ENCODE results near the gene BCHE.

Gene BCHE

DNA sequence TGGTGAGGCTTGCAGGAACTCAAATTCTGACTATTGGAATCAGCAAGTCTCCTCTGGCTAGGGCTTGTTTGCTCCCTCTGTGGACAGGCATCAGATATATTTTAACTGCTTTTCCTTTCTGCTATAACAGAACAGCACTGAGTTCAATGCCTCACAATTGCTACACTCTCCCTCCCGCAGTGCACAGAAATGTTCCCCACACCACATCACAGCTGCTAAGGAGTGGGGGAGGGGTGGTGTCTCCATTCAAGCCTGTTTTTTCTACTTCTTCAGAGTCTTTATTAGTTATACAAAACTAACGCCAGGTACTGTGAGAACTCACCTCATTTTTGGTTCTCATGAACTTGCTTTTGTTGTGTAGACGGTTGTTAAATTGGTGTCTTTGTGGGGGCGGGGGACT is 68.5 kb downstream of the BCHE start:
- no peak for DNase-seq
- in situ Hi-C loops (cut with MboI; ENCODE audit: low pct_unique_long_range_greater_than_20kb, low sequenced_read_pairs): no loop called here

DNA sequence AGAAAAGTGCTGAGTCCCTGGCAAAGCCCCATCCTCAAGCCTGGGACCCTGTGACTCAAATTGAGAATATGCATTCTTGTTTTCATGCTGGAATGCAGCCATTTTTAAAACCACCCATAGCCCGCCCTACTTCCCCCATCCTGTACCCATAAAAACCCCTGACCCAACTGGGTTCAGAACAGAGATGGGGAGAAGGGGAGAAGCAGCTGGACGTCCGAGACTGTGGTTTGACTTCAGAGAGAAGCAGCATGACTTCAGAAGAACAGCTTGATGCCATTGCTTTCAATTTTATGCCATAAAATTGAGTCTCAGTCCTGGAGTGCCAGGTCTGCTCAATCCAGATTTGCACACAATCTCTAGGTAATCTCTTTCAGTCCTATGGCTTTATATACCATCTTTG is 78.2 kb downstream of the BCHE start:
- in situ Hi-C loops (cut with MboI; ENCODE audit: low pct_unique_long_range_greater_than_20kb, low sequenced_read_pairs): no loop called here
- DNase-seq: no peak

DNA sequence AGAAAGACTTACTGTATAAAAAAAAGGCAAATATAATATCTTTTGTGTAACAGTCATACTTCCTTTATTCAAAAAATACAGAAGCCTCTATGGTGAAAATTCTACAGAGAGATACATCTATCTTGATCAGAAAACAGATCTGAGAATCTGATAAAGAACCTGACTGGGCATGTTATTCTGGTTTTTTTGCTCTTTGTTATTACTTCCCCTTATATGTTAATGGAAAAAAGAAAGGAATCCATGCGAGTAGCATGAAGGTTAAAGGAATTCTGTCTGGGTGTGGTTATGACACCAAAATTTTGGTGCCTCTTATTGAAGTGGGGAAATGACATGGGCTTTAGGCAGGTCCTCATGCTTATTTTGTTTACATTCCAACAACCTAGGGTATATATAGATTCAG is 81.7 kb downstream of the BCHE start:
- DNase-seq: no peak
- in situ Hi-C loops (cut with MboI; ENCODE audit: low pct_unique_long_range_greater_than_20kb, low sequenced_read_pairs): no loop called here

DNA sequence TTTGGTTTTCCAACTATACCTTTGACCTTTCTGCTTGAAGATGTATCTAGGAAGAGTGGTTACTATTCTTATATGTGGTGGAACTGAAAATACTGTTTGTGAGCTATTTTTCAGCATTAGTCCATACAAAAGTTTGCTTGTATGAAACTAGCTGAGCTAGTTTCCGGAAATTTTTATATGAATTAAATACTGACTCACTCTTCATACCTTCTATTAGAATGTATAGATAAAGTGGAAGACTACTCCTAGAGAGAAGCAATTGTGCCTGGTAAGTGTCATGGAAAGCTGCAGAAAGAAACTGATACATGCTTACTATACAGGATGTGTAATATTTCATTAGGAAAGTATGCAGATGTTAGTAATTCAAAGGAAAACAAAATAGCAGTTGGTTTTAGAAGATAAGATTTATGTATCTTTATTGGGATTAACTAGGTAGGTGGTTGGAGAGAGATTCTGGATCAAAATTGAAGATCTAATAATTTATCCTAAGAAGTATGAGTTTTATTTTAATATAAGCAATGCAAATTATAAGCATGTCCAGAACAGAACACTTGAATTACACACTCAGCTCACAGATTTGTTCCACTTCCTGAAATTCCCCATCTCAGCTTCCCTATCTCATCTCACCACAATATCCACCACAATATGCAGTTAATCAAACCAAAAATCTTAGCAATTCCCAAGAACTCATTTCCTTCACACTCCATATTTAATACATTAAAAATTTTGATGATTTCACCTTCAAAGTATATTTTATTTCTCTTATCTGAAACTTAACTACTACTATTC is 82.8 kb downstream of the BCHE start:
- no peak for DNase-seq
- in situ Hi-C loops (cut with MboI; ENCODE audit: low pct_unique_long_range_greater_than_20kb, low sequenced_read_pairs): no loop called here

DNA sequence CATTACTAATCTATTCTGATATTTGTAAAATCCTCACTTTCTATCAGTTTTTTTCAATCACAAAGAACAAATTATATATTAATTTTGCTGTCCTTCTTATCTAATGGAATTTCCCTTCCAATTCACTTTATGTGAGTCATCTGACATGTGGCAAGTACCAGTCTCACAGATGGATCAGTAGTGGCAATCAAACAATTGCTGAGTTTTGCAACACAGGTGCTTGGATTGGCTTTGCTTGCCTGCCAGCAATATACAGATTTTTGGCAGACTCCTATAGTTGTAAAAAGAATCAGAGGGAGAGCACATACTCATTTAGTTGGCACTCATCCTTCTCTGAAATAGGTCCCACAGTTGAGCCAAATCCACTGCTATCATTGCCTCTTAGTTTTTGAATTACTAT is 83.7 kb downstream of the BCHE start:
- no peak for DNase-seq
- in situ Hi-C loops (cut with MboI; ENCODE audit: low pct_unique_long_range_greater_than_20kb, low sequenced_read_pairs): no loop called here

DNA sequence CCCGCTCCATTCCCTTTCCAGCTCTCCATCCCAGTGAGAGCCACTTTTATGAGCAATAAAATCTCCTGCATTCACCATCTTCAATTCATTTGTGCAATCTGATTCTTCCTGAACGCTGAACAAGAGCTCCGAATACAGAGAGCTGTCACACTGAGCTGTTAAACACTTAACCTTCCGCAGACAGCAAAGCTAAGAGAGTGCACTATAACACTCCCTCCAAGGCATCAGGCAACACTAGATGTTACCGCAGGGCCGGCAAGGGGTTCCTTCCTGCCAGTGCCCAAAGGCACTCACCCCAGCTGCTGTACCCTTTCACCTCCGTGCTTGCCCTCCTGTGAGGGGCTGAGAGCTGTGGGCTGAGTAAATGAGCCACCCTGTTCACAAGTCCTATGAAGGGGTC is 85.6 kb downstream of the BCHE start:
- in situ Hi-C loops (cut with MboI; ENCODE audit: low pct_unique_long_range_greater_than_20kb, low sequenced_read_pairs): no loop called here
- DNase-seq: no peak

DNA sequence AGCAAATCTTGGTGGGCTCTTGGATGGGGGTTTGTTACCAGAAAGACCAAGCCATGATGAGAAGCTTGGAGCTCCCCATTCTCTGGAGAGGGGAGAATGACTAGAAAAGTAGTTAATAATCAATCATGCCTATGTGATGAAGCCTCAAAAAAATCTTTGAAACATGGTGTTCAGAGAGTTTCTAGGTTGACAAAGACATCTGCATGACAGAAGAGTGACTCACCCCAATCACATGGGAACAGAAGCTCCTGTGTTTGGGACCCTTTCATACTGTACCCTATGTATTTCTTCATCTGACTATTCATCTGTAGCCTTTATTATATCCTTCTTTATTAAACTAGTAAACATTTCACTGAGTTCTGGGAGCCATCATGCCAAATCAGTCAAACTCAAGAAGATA is 87.4 kb downstream of the BCHE start:
- DNase-seq: no peak
- in situ Hi-C loops (cut with MboI; ENCODE audit: low pct_unique_long_range_greater_than_20kb, low sequenced_read_pairs): no loop called here

DNA sequence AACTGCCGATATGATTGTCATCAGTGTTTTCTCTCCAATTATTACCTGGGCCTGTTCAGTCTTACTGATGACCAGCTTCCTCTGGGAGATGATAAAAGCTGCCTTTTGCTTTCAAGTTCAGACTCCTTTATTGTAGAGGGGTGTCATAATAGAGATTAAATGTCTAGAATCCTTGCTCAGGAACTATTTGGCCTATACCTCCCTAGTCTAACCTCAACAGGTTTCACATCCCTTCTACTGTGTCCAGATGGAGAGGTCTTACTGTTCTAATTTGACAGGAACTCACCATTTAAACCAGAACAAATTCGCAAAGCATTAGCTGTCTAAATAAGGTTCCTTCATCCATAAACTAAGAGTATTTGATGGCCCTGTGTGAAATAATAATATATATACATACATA is 88.0 kb downstream of the BCHE start:
- in situ Hi-C loops (cut with MboI; ENCODE audit: low pct_unique_long_range_greater_than_20kb, low sequenced_read_pairs): no loop called here
- no peak for DNase-seq

DNA sequence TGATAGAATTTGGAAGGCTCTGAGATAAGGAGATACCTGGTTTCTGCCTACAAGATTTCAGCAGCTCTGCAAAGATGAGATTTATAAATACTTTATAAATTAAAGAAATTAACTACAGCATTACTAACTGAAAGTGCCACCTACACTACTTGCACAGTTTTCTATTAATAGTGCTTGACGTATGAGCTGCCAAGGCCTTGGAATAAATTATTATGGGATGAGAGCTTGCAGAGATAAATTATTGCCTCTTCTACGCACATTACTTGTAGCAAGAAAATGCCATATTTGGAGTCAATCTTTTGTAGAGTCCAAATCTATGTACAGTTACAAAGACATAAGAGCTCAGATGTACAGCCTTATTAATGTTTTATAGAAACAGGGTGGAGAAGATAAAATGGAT is 89.1 kb downstream of the BCHE start:
- DNase-seq: no peak
- in situ Hi-C loops (cut with MboI; ENCODE audit: low pct_unique_long_range_greater_than_20kb, low sequenced_read_pairs): no loop called here

DNA sequence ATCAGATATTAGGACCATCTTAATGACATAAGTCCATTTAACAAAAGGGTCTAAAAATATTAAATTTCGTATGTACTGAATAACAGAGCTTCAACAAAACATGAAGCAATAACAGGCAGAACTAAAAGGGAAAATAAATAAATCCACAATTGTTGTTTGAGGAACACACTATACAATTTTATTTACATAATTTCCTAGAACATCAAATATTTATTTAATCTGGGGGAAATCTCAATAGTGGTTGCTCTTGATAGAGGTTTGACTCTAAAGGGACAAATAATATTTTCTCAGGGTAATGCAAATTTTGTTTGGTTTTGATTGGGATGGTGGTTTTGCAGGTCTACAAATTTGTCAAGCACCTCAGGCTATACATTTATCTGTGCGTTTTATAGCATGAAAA is 90.3 kb downstream of the BCHE start:
- in situ Hi-C loops (cut with MboI; ENCODE audit: low pct_unique_long_range_greater_than_20kb, low sequenced_read_pairs): no loop called here
- no peak for DNase-seq

DNA sequence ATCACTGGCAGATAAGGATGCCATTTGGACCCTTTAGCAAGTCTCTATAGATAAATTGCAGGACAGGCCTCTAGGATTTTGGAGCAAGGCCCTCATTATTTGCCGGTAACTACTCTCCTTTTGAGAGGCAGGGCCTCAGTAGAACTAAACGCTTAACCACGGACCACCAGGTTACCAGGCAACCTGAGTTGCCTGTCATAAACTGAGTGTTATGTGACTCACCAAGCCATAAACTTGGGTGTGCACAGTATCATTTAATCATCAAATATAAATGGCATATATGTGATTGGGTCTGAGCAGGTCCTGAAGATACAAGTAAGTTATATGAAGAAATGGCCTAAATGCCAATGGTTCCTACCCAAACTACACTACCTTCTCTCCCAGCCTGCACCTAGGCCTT is 93.2 kb downstream of the BCHE start:
- in situ Hi-C loops (cut with MboI; ENCODE audit: low pct_unique_long_range_greater_than_20kb, low sequenced_read_pairs): no loop called here
- DNase-seq: no peak

DNA sequence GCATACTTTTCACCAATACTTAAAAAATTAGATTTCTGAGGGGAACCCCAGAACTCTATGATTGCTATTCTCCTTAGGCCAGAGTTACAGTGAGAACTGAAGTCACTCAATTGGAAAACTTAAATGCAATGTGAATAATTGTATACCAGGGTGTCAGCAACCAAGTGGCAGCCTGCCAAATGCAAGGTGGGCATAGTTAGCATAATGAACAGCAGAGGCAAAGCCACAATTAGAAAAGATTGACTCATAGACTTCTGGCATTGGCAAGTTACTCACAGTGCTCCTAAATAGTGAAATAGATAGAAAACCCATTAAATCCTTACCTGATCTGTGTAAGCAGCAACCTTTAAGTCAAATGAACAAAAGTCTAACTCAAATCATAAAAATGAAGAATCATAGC is 94.9 kb downstream of the BCHE start:
- in situ Hi-C loops (cut with MboI; ENCODE audit: low pct_unique_long_range_greater_than_20kb, low sequenced_read_pairs): no loop called here
- DNase-seq: no peak

DNA sequence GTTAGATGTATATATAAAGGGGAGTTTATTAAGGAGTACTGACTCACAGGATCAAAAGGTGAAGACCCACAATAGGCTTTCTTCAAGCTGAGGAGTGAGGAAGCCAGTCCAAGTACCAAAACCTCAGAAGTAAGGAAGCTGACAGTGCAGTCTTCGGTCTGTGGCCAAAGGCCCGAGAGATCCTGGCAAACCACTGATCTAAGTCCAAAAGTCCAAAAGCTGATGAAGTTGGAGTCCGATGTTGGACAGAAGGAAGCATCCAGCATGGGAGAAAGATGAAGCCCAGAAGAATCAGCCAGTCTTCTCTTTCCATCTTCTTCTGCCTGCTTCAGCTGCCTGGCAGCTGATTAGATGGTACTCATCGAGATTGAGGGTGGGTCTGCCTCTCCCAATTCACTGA is 107.5 kb downstream of the BCHE start:
- DNase-seq: no peak
- in situ Hi-C loops (cut with MboI; ENCODE audit: low pct_unique_long_range_greater_than_20kb, low sequenced_read_pairs): no loop called here

DNA sequence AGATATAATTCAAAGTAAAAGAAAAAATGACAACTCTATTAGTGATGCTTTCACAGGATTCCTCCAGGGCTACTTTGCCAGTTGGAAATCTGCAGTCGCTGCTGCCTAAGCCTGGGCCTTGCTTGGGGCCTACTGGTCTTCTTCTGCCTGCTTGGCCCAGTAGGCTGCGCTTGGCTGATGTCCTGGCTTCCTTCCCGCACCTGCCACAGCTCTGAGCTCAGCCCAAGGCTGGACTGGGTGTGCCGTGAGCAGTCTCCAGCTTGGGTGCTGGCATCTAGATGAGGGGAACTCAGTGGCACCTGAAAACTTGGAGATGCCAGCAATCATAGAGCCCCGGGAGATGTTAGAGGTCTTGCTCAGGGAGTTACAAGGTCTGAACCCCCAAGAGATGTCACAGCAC is 108.3 kb downstream of the BCHE start:
- DNase-seq: no peak
- in situ Hi-C loops (cut with MboI; ENCODE audit: low pct_unique_long_range_greater_than_20kb, low sequenced_read_pairs): no loop called here

DNA sequence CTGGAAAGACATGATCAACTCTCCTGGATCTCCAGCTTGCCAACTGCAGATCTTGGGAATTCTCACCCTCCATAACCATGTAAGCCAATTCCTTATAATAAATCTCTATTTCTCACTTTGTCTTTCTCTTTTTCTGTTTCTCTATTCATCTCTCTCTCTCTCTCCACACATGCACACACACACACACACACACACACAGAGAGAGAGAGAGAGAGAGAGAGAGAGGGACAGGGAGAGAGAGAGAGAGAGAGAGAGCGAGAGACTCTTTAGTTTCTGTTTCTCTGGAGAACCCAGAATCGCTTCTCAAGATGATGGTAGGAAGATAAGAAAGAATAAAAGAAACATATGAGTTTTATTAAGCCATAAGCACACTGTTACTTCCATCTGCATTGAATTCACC is 111.9 kb downstream of the BCHE start:
- DNase-seq: no peak
- in situ Hi-C loops (cut with MboI; ENCODE audit: low pct_unique_long_range_greater_than_20kb, low sequenced_read_pairs): no loop called here
